NT2/D1 (cell line): ENCODE measurements around the gene ENPP6.

Source experiments
- DNase-seq: peaks from one replicate; pipeline ENCODE4 v3.0.0-alpha.2; 2011; ENCODE audit warnings: low read depth, low spot score
- H3K27me3 ChIP-seq: 2 replicates; pipeline ENCODE4 v1.6.0; 2011; ENCODE audit warnings: mild to moderate bottlenecking; ENCODE audit not compliant: insufficient read length, insufficient read depth
- H3K36me3 ChIP-seq: 2 replicates; pipeline ENCODE4 v1.6.1; 2011; ENCODE audit warnings: mild to moderate bottlenecking, low read length, mixed read lengths; ENCODE audit not compliant: insufficient read depth, insufficient read length
- H3K4me1 ChIP-seq: 2 replicates; pipeline ENCODE4 v1.5.1; 2011; ENCODE audit not compliant: insufficient read depth, insufficient read length
- H3K4me3 ChIP-seq: 2 replicates; pipeline ENCODE4 v1.5.1; 2011; ENCODE audit warnings: low read depth; ENCODE audit not compliant: insufficient read length
- H3K9ac ChIP-seq: 2 replicates; pipeline ENCODE4 v1.6.0; 2011; ENCODE audit warnings: low read depth; ENCODE audit not compliant: insufficient read length
- H3K9me3 ChIP-seq: 2 replicates; pipeline ENCODE4 v1.5.1; 2011; ENCODE audit warnings: mild to moderate bottlenecking, low read length; ENCODE audit not compliant: insufficient read depth
- SUZ12 ChIP-seq: IDR thresholded peaks from 2 replicates; pipeline ENCODE4 v1.6.1; 2011; ENCODE audit not compliant: insufficient read length, insufficient read depth; ENCODE audit errors: extremely low read depth
- YY1 ChIP-seq: IDR thresholded peaks from 2 replicates; pipeline ENCODE4 v1.6.1; 2011; ENCODE audit not compliant: insufficient read length, insufficient read depth
- ZNF274 ChIP-seq: IDR thresholded peaks from 2 replicates; pipeline ENCODE4 v1.6.1; 2011; ENCODE audit warnings: mild to moderate bottlenecking, low read depth, low read length

The ENPP6 gene

DNA sequence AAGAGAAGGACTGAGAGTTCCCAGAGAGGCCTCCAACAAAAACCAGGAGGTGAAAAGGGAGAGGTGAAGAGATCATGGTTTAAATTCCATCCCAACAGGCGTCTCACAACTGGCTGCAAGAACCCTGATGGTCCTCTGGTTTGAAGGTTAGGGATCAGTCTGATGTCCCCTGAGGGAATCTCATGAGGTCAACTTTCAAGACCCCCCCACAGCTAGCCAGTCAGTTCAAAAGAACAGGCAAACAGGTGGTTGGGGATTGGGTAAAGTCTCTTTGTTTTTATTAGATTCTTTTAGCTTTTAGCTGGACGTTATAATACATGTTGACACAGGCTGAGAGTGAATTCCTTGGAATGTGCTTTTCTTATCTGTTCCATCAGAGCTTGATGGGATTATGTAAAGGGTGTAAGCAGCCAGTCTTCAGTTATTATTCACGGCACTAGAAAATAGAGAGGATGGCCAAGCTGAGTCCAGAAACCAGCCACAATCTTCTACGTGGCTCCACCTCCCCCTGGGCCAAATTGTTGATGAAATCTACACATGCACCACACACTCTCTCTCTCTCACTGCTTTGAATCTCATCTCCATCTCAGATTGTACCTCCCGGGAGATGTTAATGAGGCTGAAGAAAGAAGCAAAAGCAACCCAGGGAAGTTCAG is 20.8 kb downstream of the ENPP6 start:
- Histone ChIP-seq H3K4me1 (no peaks in the 10 kb centered on the region), H3K4me3 (no peak overlapping the region), H3K9me3 (no peaks in the 10 kb centered on the region), H3K36me3 (no peaks in the 10 kb centered on the region), H3K27me3 (no peaks in the 10 kb centered on the region), H3K9ac (no peak overlapping the region)
- no peak for DNase-seq
- no peak for TF ChIP-seq SUZ12
- no peak for TF ChIP-seq YY1
- TF ChIP-seq ZNF274, result no peak

DNA sequence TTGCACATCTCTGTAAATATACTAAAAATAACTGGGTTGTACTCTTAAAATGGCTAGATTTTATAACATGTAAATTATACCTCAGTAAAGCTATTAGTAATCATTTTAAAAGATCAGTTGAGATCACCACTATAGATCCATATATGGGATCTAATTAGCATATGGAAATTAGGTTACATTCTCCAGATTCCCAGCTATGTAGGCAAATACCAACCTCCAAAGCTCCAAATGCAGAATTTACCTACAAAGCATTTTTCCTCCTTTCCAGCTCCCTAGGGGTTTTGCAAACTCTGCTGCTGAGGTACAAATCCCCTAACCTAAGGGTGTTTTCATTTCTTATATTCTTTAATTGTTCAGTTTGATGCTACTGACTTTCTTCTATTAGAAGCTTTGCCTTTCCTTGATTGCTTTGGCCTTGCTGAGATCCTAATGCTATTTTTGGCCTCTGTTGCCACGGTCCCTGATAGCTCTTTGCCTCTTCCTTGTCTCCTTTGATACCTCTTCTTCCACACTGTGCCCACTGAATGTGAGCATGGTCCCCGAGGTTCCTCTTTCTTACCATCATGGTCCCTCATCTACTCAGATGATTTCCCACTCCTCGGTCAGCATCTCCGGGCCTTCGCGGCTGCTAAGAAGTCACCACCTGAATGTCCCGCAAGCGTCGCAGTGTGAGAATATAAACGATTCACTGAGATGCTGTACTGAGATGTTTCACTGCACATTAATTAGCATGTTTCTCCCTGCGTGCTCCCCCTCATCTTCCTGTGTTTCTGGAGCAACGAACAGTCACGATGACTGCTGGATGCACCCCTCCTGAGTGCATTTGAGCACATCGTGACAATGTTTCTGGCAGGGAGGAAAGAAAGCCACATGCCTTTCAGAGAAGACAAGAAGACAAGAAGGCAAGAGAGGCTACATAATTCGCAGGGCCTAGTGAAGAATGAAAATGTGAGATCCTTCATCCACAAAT is 23.8 kb downstream of the ENPP6 start:
- Histone ChIP-seq H3K4me3 (no peak overlapping the region), H3K4me1 (no peaks in the 10 kb centered on the region), H3K36me3 (no peaks in the 10 kb centered on the region), H3K9me3 (no peaks in the 10 kb centered on the region), H3K27me3 (no peaks in the 10 kb centered on the region), H3K9ac (no peak overlapping the region)
- TF ChIP-seq YY1, result no peak
- TF ChIP-seq ZNF274, result no peak
- TF ChIP-seq SUZ12, result no peak
- DNase-seq, result peak; percentile 22

DNA sequence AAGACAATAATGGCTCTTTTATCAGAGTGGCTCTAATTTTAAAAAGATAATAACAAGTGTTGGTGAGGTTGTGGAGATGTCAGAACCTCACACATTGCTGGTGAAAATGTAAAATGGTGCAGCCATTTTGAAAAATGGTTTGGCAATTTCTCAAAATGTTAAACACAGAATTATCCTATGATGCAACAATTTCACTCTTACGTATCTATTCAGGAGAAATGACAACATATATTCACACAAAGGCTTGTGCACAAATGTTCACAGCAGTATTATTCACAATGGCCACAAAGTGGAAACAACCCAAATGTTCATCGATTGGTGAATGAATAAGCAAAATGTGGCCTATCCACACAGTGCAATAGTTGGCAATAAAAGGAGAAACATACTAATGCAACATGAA is 24.7 kb downstream of the ENPP6 start:
- no peak for TF ChIP-seq ZNF274
- no peak for TF ChIP-seq YY1
- no peak for TF ChIP-seq SUZ12
- Histone ChIP-seq H3K9me3 (no peaks in the 10 kb centered on the region), H3K9ac (no peak overlapping the region), H3K27me3 (no peaks in the 10 kb centered on the region), H3K4me1 (no peaks in the 10 kb centered on the region), H3K36me3 (no peaks in the 10 kb centered on the region), H3K4me3 (no peak overlapping the region)
- no peak for DNase-seq

DNA sequence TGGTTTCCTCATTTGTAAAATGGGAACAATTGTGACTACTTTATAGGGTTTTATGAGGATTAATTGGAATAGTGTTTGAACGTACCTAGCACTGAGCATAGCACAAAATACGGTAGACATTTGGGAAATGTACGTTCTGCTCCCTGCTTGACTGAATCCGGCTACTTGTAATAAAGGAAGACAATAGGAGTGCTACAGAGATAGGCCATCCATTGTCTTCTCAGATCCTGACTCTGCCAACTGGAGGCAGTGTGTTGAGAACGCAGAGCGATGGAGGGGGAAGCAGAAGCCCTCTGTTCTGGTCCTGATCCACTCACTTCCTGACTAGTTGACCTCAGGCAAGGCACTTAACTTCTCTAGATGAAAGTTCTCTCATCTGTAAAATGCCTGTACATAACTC is 26.4 kb downstream of the ENPP6 start:
- Histone ChIP-seq H3K4me1 (no peaks in the 10 kb centered on the region), H3K9ac (no peak overlapping the region), H3K9me3 (no peaks in the 10 kb centered on the region), H3K4me3 (no peak overlapping the region), H3K27me3 (no peaks in the 10 kb centered on the region), H3K36me3 (no peaks in the 10 kb centered on the region)
- DNase-seq, result no peak
- no peak for TF ChIP-seq SUZ12
- TF ChIP-seq ZNF274, result no peak
- no peak for TF ChIP-seq YY1

DNA sequence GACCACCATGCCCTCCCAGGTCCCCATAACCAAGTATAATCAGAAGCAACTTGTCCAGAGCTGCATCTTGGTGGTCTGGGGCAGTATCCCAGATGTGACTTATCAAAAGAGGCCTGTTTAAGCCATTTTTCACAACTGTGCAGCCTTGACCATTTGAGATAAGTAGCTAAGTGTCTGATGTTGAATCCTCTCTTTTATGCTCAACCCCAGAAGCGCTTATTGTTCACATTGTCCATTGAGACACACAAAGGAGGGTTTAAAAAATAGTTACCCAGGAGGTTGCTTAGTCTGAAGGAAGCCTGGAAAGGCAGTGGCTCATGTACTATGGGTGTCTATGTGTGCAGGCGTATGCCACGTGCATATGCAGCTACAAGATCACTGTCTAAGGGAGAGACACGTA is 27.0 kb downstream of the ENPP6 start:
- Histone ChIP-seq H3K36me3 (no peaks in the 10 kb centered on the region), H3K9me3 (no peaks in the 10 kb centered on the region), H3K4me3 (no peak overlapping the region), H3K27me3 (no peaks in the 10 kb centered on the region), H3K9ac (no peak overlapping the region), H3K4me1 (no peaks in the 10 kb centered on the region)
- DNase-seq, result no peak
- no peak for TF ChIP-seq YY1
- no peak for TF ChIP-seq ZNF274
- no peak for TF ChIP-seq SUZ12

DNA sequence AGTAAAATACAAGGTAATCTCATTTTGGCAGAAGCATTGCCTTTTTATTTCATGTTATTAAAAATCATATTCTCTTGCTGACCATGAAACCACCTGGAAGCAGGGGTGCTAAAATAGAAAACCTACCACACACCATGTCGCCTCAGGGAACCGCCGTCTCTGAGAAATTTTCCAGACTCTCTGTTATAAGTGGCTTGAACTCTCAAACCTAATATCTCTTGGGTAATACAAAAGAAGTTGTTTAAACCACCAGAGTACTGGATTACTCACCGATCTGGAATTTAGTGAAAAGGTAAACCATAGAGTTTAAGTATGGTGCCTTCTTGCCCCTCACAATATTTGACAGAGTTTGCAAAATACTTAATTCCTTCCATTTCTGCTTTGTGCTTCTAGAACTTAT is 27.7 kb downstream of the ENPP6 start:
- TF ChIP-seq SUZ12 (no peak), YY1 (no peak), ZNF274 (no peak)
- no peak overlapping the region for H3K9ac ChIP-seq
- H3K27me3 ChIP-seq, result no peaks in the 10 kb centered on the region

DNA sequence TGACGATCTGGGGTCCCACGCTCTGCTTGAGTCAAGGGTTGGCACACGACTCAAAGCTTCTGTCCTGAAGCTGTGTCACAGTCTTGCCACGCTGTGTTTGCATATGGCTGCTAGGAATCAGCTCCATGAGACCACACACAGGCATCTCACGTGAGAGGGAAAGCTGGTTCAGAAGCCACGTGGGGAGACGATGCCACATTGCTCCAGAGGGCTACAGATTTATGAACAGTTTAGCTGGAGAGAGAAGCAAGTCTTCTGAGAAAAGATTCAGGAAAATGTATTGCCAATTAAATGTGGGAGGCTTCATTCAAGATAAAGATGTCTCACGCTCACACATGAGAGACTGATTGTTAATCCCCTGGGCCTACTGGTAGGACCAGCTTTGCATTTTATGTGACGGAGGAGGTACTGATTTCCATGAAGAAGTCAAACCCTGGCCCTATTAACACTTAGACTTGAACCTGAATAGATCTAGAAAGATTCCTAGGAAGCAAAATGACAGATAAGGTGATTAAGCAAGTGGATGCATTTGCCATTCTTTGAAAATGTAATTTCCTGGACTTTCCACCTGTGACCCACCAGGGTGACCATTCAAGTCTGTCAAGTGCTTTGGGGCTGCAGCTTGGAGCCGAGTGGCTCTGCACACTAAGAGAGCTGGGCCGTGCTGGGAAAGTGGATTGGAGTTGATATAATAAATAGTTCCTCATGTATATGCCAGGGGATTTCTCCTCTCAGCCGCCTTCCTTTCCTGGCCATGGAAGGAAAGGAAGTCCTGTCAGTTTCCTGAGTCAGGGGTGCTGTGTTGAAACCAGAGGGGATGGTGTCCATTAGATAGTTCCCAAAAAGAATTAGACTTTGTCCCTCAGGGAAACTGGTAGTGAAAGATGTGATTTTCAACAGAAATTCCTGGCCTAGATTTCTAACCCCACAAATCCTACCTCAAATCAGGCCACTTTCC is 29.0 kb downstream of the ENPP6 start:
- Histone ChIP-seq H3K27me3 (no peaks in the 10 kb centered on the region), H3K36me3 (no peaks in the 10 kb centered on the region), H3K9ac (no peak overlapping the region), H3K9me3 (no peaks in the 10 kb centered on the region), H3K4me1 (no peaks in the 10 kb centered on the region), H3K4me3 (no peak overlapping the region)
- TF ChIP-seq YY1 (no peak), SUZ12 (no peak), ZNF274 (no peak)
- DNase-seq, result no peak

More for the DNA sequence above, 27.7 kb downstream of the ENPP6 start:
- no peak overlapping the region for H3K4me3 ChIP-seq
- no peak for DNase-seq
- no peaks in the 10 kb centered on the region for H3K4me1 ChIP-seq
- H3K9me3 ChIP-seq, result no peaks in the 10 kb centered on the region
- H3K36me3 ChIP-seq, result no peaks in the 10 kb centered on the region
